Mesangial cell (primary cell): ENCODE results near the gene OR6B3. TPM values are rescaled to one million over a fixed set of nuclear protein-coding genes. Genes with fewer than 3 reads are reported as not detected.

Experiments
- total RNA-seq: library from RNA; depleted of rRNA; stranded (reverse); fragments of >200 nt; gene quantifications from 2 replicates; pipeline ENCODE4 v1.2.3, GENCODE V29; 2015

Gene OR6B3
- not detected in 2 replicates for total RNA-seq

DNA sequence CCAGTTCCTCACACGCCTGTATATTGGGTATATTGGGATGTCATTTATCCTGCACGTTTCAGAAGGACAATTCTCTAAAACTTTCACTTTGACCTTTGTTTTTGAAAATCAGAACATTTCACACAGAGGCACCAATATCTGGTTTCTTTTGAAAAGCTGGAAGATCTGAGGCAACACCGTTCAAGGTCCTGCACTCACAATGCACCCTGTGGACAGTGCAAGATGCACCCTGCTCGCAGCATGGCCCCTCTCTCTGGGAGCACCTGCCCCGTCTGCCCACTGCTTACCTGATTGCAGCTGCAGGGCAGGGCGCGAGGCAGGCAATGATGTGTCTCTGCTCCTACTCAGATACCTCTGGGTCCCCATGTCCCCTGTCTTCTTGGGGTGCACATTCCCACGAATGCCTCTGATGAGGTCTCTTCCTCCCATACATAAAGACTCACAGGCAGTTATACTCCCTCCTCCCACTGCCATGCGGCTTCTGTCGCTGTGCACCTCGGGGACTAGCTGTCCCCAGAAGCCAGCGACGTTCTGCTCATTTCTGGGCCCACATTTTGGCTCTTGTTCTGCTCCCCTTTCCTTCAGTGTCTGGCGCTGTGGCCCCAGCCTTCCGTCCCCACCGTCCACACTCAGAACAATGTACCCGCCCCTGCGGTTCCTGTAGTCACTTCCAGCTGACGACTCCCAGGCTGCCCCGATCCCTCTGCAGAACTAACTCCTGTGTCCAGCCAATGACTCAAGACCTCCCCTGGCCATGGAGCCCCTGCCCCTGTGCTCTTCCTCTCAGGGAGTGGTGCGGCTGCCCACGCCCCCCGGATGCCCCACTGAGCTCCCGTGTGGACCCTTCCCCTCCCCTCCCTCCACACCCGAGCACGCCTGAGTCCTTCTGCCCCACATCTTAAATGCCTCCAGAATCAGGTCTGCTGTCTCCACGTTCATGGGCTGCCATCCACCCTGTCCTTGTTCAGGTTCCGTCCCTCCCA is at the start of gene OR6B3:
Gene OR6B3, minus strand, starts transcription at position 349 of the 983 bp plus-strand sequence.

DNA sequence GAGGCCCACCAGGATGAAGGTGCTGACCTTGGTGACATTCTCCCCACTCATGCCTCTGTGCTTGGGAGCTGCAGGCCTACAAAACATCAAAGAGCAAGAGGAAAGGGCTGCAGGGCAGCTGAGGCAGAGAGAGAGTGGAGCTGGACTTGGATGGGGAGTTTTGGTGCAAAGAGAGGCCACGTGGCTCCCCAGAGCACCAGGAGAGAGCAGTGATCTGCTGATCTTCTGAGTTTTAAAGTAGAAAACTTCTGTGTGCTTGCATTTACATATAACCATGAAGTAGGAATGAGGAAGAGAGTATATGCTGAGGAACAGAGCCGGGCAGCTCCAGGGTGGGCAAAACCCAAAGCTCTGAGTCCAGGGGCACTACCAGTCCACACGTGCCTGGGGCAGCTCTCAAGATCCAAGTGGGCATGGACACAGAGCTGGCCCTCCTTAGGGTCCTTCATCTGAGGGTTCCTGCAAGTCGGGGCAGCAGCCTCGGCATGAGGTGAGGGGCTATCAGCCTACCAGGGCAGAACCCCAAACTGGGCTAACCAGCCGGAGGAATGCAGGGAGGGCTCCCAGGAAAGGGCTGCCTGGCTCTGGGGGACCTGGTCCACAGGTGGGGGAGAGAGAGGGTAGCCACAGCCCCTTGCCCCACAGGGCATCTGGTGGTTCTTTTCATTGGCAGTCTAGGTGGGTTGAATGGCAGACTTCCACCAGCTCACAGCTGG is 22.8 kb downstream of the OR6B3 start, which contains the start of gene OR6B2:
Gene OR6B2, minus strand, starts transcription at position 51 of the 716 bp plus-strand sequence. Its CDS starts 0 bp downstream, at position 51.

Other genes starting within 250 kb of the OR6B3 start
- 131 and 150 TPM in 2 replicates for gene NDUFA10, start 28.2 kb downstream of the OR6B3 start, total RNA-seq
- not detected in 2 replicates for gene OR6B2, start 23.1 kb downstream of the OR6B3 start, total RNA-seq
- 183 and 215 TPM in 2 replicates for gene COPS9, start 82.8 kb upstream of the OR6B3 start, total RNA-seq
- gene OTOS, start 87.1 kb upstream of the OR6B3 start, total RNA-seq = not detected in 2 replicates